ENCODE results near the gene VEGFA. TPM values are rescaled to one million over a fixed set of nuclear protein-coding genes. Genes with fewer than 3 reads are reported as not detected.

Gene VEGFA
- total RNA-seq, 1 experiment from 2014 or later: 407 TPM

- Mint-ChIP-seq H3K27ac (ENCODE audit: unreplicated experiment) (peak overlapping the region; percentile 72), H3K4me3 (ENCODE audit: low read depth, unreplicated experiment) (peak overlapping the region; percentile 21), H3K27me3 (ENCODE audit: unreplicated experiment) (no peaks in the 10 kb centered on the region), H3K36me3 (ENCODE audit: insufficient read depth, unreplicated experiment) (peaks cover 100% of the 10 kb centered on the region), H3K9me3 (ENCODE audit: low read depth, unreplicated experiment) (no peaks in the 10 kb centered on the region), H3K4me1 (ENCODE audit: low read depth, unreplicated experiment) (peaks cover 86% of the 10 kb centered on the region)
- CTCF ChIA-PET: no interaction called here
- intact Hi-C loops (cut with micrococcal nuclease; ENCODE audit: unreplicated experiment): no loop called here
- no TSS peak for BruUV-seq (replicated peaks)
- TF ChIP-seq, protein P1, sequence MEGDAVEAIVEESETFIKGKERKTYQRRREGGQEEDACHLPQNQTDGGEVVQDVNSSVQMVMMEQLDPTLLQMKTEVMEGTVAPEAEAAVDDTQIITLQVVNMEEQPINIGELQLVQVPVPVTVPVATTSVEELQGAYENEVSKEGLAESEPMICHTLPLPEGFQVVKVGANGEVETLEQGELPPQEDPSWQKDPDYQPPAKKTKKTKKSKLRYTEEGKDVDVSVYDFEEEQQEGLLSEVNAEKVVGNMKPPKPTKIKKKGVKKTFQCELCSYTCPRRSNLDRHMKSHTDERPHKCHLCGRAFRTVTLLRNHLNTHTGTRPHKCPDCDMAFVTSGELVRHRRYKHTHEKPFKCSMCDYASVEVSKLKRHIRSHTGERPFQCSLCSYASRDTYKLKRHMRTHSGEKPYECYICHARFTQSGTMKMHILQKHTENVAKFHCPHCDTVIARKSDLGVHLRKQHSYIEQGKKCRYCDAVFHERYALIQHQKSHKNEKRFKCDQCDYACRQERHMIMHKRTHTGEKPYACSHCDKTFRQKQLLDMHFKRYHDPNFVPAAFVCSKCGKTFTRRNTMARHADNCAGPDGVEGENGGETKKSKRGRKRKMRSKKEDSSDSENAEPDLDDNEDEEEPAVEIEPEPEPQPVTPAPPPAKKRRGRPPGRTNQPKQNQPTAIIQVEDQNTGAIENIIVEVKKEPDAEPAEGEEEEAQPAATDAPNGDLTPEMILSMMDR (IDR thresholded peaks at IDR 0.05; ENCODE audit: unreplicated experiment): no peak
- no peak for DNase-seq
Observed at GRCh38 chr6:43778976-43779851, 9.2 kb downstream of the VEGFA start.

DNA sequence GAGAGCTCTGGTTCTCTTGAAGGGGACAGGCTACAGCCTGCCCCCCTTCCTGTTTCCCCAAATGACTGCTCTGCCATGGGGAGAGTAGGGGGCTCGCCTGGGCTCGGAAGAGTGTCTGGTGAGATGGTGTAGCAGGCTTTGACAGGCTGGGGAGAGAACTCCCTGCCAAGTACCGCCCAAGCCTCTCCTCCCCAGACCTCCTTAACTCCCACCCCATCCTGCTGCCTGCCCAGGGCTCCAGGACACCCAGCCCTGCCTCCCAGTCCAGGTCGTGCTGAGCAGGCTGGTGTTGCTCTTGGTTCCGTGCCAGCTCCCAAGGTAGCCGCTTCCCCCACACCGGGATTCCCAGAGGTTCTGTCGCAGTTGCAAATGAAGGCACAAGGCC, 9.8 kb downstream of the VEGFA start:
- Mint-ChIP-seq H3K27ac (ENCODE audit: unreplicated experiment) (peak overlapping the region; percentile 72), H3K27me3 (ENCODE audit: unreplicated experiment) (no peaks in the 10 kb centered on the region), H3K36me3 (ENCODE audit: insufficient read depth, unreplicated experiment) (peaks cover 100% of the 10 kb centered on the region), H3K4me3 (ENCODE audit: low read depth, unreplicated experiment) (peak overlapping the region; percentile 21), H3K9me3 (ENCODE audit: low read depth, unreplicated experiment) (no peaks in the 10 kb centered on the region), H3K4me1 (ENCODE audit: low read depth, unreplicated experiment) (peaks cover 87% of the 10 kb centered on the region)
- DNase-seq: no peak
- TF ChIP-seq, protein P1 (IDR thresholded peaks at IDR 0.05; ENCODE audit: unreplicated experiment): no peak
- CTCF ChIA-PET: no interaction called here
- intact Hi-C loops (cut with micrococcal nuclease; ENCODE audit: unreplicated experiment): no loop called here
- no TSS peak for BruUV-seq (replicated peaks)

DNA sequence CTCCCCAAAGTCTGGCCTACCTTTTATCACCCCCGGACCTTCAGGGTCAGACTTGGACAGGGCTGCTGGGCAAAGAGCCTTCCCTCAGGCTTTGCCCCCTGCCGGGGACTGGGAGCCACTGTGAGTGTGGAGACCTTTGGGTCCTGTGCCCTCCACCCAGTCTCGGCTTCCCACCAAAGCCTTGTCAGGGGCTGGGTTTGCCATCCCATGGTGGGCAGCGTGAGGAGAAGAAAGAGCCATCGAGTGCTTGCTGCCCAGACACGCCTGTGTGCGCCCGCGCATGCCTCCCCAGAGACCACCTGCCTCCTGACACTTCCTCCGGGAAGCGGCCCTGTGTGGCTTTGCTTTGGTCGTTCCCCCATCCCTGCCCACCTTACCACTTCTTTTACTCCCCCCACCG, 10.3 kb downstream of the VEGFA start:
- H3K4me1 Mint-ChIP-seq (ENCODE audit: low read depth, unreplicated experiment): peaks cover 82% of the 10 kb centered on the region
- H3K27ac Mint-ChIP-seq (ENCODE audit: unreplicated experiment): peak overlapping the region; percentile 72
- BruUV-seq (replicated peaks): no TSS peak
- no peaks in the 10 kb centered on the region for H3K27me3 Mint-ChIP-seq (ENCODE audit: unreplicated experiment)
- CTCF ChIA-PET: no interaction called here
- no peaks in the 10 kb centered on the region for H3K9me3 Mint-ChIP-seq (ENCODE audit: low read depth, unreplicated experiment)
- intact Hi-C loops (cut with micrococcal nuclease; ENCODE audit: unreplicated experiment): no loop called here
- H3K4me3 Mint-ChIP-seq (ENCODE audit: low read depth, unreplicated experiment): no peak overlapping the region
- no peak for DNase-seq
- TF ChIP-seq, protein P1 (IDR thresholded peaks at IDR 0.05; ENCODE audit: unreplicated experiment): no peak
- H3K36me3 Mint-ChIP-seq (ENCODE audit: insufficient read depth, unreplicated experiment): peaks cover 100% of the 10 kb centered on the region

DNA sequence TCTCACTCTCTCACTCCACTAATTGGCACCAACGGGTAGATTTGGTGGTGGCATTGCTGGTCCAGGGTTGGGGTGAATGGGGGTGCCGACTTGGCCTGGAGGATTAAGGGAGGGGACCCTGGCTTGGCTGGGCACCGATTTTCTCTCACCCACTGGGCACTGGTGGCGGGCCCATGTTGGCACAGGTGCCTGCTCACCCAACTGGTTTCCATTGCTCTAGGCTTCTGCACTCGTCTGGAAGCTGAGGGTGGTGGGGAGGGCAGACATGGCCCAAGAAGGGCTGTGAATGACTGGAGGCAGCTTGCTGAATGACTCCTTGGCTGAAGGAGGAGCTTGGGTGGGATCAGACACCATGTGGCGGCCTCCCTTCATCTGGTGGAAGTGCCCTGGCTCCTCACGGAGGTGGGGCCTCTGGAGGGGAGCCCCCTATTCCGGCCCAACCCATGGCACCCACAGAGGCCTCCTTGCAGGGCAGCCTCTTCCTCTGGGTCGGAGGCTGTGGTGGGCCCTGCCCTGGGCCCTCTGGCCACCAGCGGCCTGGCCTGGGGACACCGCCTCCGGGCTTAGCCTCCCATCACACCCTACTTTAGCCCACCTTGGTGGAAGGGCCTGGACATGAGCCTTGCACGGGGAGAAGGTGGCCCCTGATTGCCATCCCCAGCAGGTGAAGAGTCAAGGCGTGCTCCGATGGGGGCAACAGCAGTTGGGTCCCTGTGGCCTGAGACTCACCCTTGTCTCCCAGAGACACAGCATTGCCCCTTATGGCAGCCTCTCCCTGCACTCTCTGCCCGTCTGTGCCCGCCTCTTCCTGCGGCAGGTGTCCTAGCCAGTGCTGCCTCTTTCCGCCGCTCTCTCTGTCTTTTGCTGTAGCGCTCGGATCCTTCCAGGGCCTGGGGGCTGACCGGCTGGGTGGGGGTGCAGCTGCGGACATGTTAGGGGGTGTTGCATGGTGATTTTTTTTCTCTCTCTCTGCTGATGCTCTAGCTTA, 11.2 kb downstream of the VEGFA start:
- peaks cover 100% of the 10 kb centered on the region for H3K36me3 Mint-ChIP-seq (ENCODE audit: insufficient read depth, unreplicated experiment)
- peak overlapping the region; percentile 18 for H3K4me3 Mint-ChIP-seq (ENCODE audit: low read depth, unreplicated experiment)
- H3K27me3 Mint-ChIP-seq (ENCODE audit: unreplicated experiment): no peaks in the 10 kb centered on the region
- BruUV-seq (replicated peaks): no TSS peak
- H3K27ac Mint-ChIP-seq (ENCODE audit: unreplicated experiment): peak overlapping the region; percentile 93
- intact Hi-C loops (cut with micrococcal nuclease; ENCODE audit: unreplicated experiment): no loop called here
- no peak for DNase-seq
- H3K9me3 Mint-ChIP-seq (ENCODE audit: low read depth, unreplicated experiment): no peaks in the 10 kb centered on the region
- peaks cover 73% of the 10 kb centered on the region for H3K4me1 Mint-ChIP-seq (ENCODE audit: low read depth, unreplicated experiment)
- TF ChIP-seq, protein P1 (IDR thresholded peaks at IDR 0.05; ENCODE audit: unreplicated experiment): no peak
- CTCF ChIA-PET: no interaction called here
